H1 (cell line): Measurements from ENCODE around the gene CHCHD1. TPM values are rescaled to one million over a fixed set of nuclear protein-coding genes. Genes with fewer than 3 reads are reported as not detected.

Source experiments
- CTCF ChIA-PET: fragments of 300-600 bp; sonication (Branson Sonifier 250); formaldehyde crosslinking; loops from one replicate; lab custom pipeline; 2021; ENCODE audit not compliant: partially characterized antibody; lab: Charles Lee
- POLR2A ChIA-PET: fragments of 300-600 bp; sonication (Branson Sonifier 250); formaldehyde crosslinking; loops from one replicate; lab custom pipeline; 2021; ENCODE audit warnings: inconsistent platforms; ENCODE audit not compliant: partially characterized antibody; lab: Charles Lee
- DNase-seq, 2 experiments: peaks; one replicate each; pipeline versions ENCODE4 v3.0.0 to v3.0.0-alpha.2; 2010 to 2022; ENCODE audit warnings: low spot score in 2 of 2, low read depth in 1 of 2, mixed read lengths in 1 of 2
- FAIRE-seq: peaks from 2 replicates; lab custom pipeline; 2011; peaks lifted over from hg19 to GRCh38; lab: Jason Lieb, UNC
- H2AFZ ChIP-seq: 2 replicates; pipeline ENCODE4 v1.8.1; 2012; ENCODE audit warnings: low read length, inconsistent platforms
- H2AK5ac ChIP-seq: 2 replicates; pipeline ENCODE4 v1.6.1; 2013; ENCODE audit warnings: low read depth, low read length
- H2BK120ac ChIP-seq: replicated peaks from 2 replicates; pipeline ENCODE3; 2013; ENCODE audit warnings: low read depth, low read length, inconsistent platforms
- H2BK12ac ChIP-seq: 2 replicates; pipeline ENCODE4 v1.6.1; 2013; ENCODE audit warnings: low read depth, low read length
- H2BK15ac ChIP-seq: 2 replicates; pipeline ENCODE4 v1.6.1; 2013; ENCODE audit warnings: low read length
- H2BK20ac ChIP-seq: 2 replicates; pipeline ENCODE4 v1.6.1; 2013; ENCODE audit warnings: low read length
- H2BK5ac ChIP-seq: 2 replicates; pipeline ENCODE4 v1.6.1; 2013; ENCODE audit warnings: low read depth, low read length
- H3K14ac ChIP-seq: 2 replicates; pipeline ENCODE4 v1.6.1; 2013; ENCODE audit warnings: inconsistent platforms; ENCODE audit not compliant: insufficient read length
- H3K18ac ChIP-seq: 2 replicates; pipeline ENCODE4 v1.6.1; 2013; ENCODE audit warnings: low read length; ENCODE audit errors: extremely low read depth
- H3K23ac ChIP-seq: 2 replicates; pipeline ENCODE4 v1.6.1; 2013; ENCODE audit warnings: inconsistent platforms; ENCODE audit not compliant: insufficient read length
- H3K23me2 ChIP-seq: 2 replicates; pipeline ENCODE4 v1.6.1; 2013; ENCODE audit warnings: low read depth, low read length
- H3K27ac ChIP-seq: 2 replicates; pipeline ENCODE4 v1.6.1; 2011; ENCODE audit warnings: low read depth, low read length, inconsistent platforms
- H3K27me3 ChIP-seq, 4 experiments: replicated peaks in 1 of 4; 1 replicate in 1 of 4; 2 replicates in 3 of 4; pipeline versions ENCODE4 v1.6.1 to v1.8.1; 2011 to 2013; ENCODE audit warnings: low read length in 3 of 4, mild to moderate bottlenecking in 3 of 4, inconsistent platforms in 2 of 4, mixed read lengths in 2 of 4, moderate library complexity in 1 of 4; ENCODE audit not compliant: control insufficient read depth in 3 of 4, insufficient read depth in 3 of 4; ENCODE audit errors: extremely low read depth in 1 of 4
- H3K36me3 ChIP-seq, 4 experiments: 2 replicates each; pipeline versions ENCODE4 v1.6.1 to v1.8.1; 2011 to 2013; ENCODE audit warnings: mild to moderate bottlenecking in 4 of 4, low read length in 3 of 4, moderate library complexity in 2 of 4, control low read depth in 1 of 4, inconsistent platforms in 1 of 4; ENCODE audit not compliant: insufficient read depth in 4 of 4, control insufficient read depth in 2 of 4
- H3K4ac ChIP-seq: replicated peaks from 2 replicates; pipeline ENCODE3; 2013; ENCODE audit warnings: low read length, low read depth, mixed read lengths, inconsistent platforms; ENCODE audit not compliant: insufficient read length
- H3K4me1 ChIP-seq, 4 experiments: replicated peaks in 1 of 4; 1 replicate in 1 of 4; 2 replicates in 3 of 4; pipeline versions ENCODE4 v1.6.1 to v1.8.1; 2011 to 2013; ENCODE audit warnings: low read length in 3 of 4, inconsistent platforms in 2 of 4, mixed read lengths in 1 of 4; ENCODE audit not compliant: insufficient read depth in 4 of 4, control insufficient read depth in 3 of 4
- H3K4me2 ChIP-seq, 2 experiments: 2 replicates each; pipeline versions ENCODE4 v1.6.1 to v1.8.1; 2011 to 2013; ENCODE audit warnings: low read depth in 2 of 2, low read length in 2 of 2, control low read depth in 1 of 2, inconsistent platforms in 1 of 2, mild to moderate bottlenecking in 1 of 2; ENCODE audit not compliant: insufficient read depth in 1 of 2
- H3K4me3 ChIP-seq, 4 experiments: fragments of 200-600, 300-600 bp in 1 of 4; sonication (generic), shearing (Covaris generic), sonication (Bioruptor Twin) in 1 of 4; 2 replicates each; pipeline versions ENCODE4 v1.5.1 to v1.8.1; 2011 to 2016; ENCODE audit warnings: low read length in 4 of 4, low read depth in 3 of 4, control low read depth in 2 of 4, inconsistent platforms in 2 of 4, mild to moderate bottlenecking in 2 of 4, mixed read lengths in 1 of 4, moderate library complexity in 1 of 4; ENCODE audit not compliant: insufficient read depth in 2 of 4; ENCODE audit errors: extremely low read depth in 1 of 4
- H3K56ac ChIP-seq: replicated peaks from 2 replicates; pipeline ENCODE3; 2013; ENCODE audit warnings: low read depth, mild to moderate bottlenecking, mixed read lengths, low read length, inconsistent platforms; ENCODE audit not compliant: insufficient read length
- H3K79me1 ChIP-seq: 2 replicates; pipeline ENCODE4 v1.6.1; 2013; ENCODE audit warnings: low read depth, low read length, control low read depth
- H3K79me2 ChIP-seq, 2 experiments: 2 replicates each; pipeline versions ENCODE4 v1.6.1 to v1.8.1; 2012 to 2013; ENCODE audit warnings: low read length in 2 of 2, mild to moderate bottlenecking in 2 of 2, inconsistent platforms in 1 of 2; ENCODE audit not compliant: insufficient read depth in 2 of 2, control insufficient read depth in 1 of 2
- H3K9ac ChIP-seq, 4 experiments: replicated peaks in 1 of 4; 1 replicate in 1 of 4; 2 replicates in 3 of 4; pipeline versions ENCODE4 v1.6.1 to v1.8.1; 2011 to 2013; ENCODE audit warnings: low read depth in 3 of 4, low read length in 3 of 4, control low read depth in 2 of 4, mild to moderate bottlenecking in 2 of 4, moderate library complexity in 2 of 4, inconsistent platforms in 1 of 4; ENCODE audit errors: extremely low read depth in 1 of 4
- H3K9me3 ChIP-seq, 2 experiments: 2 replicates each; pipeline versions ENCODE4 v1.6.1 to v1.8.1; 2012 to 2013; ENCODE audit warnings: mild to moderate bottlenecking in 2 of 2, moderate library complexity in 2 of 2, control low read depth in 1 of 2, inconsistent platforms in 1 of 2, low read depth in 1 of 2, low read length in 1 of 2, mixed read lengths in 1 of 2; ENCODE audit not compliant: insufficient read depth in 2 of 2
- H4K20me1 ChIP-seq, 2 experiments: replicated peaks in 1 of 2; 2 replicates each; pipeline versions ENCODE3 to v1.8.1; 2011 to 2013; ENCODE audit warnings: inconsistent platforms in 2 of 2, low read length in 2 of 2, mild to moderate bottlenecking in 1 of 2; ENCODE audit not compliant: insufficient read depth in 2 of 2, control insufficient read depth in 1 of 2
- H4K5ac ChIP-seq: 2 replicates; pipeline ENCODE4 v1.6.1; 2013; ENCODE audit warnings: low read length, low read depth, mixed read lengths, inconsistent platforms; ENCODE audit not compliant: insufficient read length
- H4K8ac ChIP-seq: 2 replicates; pipeline ENCODE4 v1.8.0; 2013; ENCODE audit warnings: mild to moderate bottlenecking, moderate library complexity, low read length, inconsistent platforms; ENCODE audit not compliant: insufficient read depth; ENCODE audit errors: extremely low read depth
- H4K91ac ChIP-seq: replicated peaks from 2 replicates; pipeline ENCODE3; 2013; ENCODE audit warnings: low read length, mixed read lengths, inconsistent platforms; ENCODE audit not compliant: insufficient read length
- ATF2 ChIP-seq: IDR thresholded peaks from 2 replicates; pipeline ENCODE4 v1.6.1; 2012; ENCODE audit warnings: low read length, inconsistent platforms
- CBX5 ChIP-seq: fragments of 300-800, 300-1000 bp; sonication (generic); IDR thresholded peaks from 2 replicates; pipeline ENCODE4 v1.7.1; 2016; ENCODE audit warnings: antibody characterized with exemption, low read length, low read depth
- CEBPB ChIP-seq: IDR thresholded peaks from 2 replicates; pipeline ENCODE4 v1.6.1; 2012; ENCODE audit warnings: low read depth, low read length
- CHD1 ChIP-seq: IDR thresholded peaks from 2 replicates; pipeline ENCODE4 v1.6.1; 2012; ENCODE audit warnings: low read depth, low read length, improper control_type of control experiment
- CHD2 ChIP-seq: IDR thresholded peaks from 2 replicates; pipeline ENCODE4 v1.6.1; 2012; ENCODE audit warnings: low read length, improper control_type of control experiment
- GTF2F1 ChIP-seq: IDR thresholded peaks from 2 replicates; pipeline ENCODE4 v1.6.1; 2012; ENCODE audit warnings: low read depth, low read length, improper control_type of control experiment, borderline replicate concordance
- HDAC6 ChIP-seq: IDR thresholded peaks from one replicate; pipeline ENCODE4 v1.7.1; 2012; ENCODE audit warnings: low read depth, mild to moderate bottlenecking, inconsistent platforms, low read length, moderate library complexity
- JUND ChIP-seq: IDR thresholded peaks from 2 replicates; pipeline ENCODE4 v1.6.1; 2011; ENCODE audit warnings: mild to moderate bottlenecking, improper control_type of control experiment, low read length
- KDM1A ChIP-seq: fragments of 200-600, 300-600 bp; sonication (generic); IDR thresholded peaks from 2 replicates; pipeline ENCODE4 v1.7.1; 2016; ENCODE audit warnings: mild to moderate bottlenecking, low read length, borderline replicate concordance
- PHF8 ChIP-seq: fragments of 200-600 bp; sonication (generic); conservative IDR thresholded peaks from 2 replicates; pipeline ENCODE4 v1.7.1; 2012; ENCODE audit warnings: low read depth, mild to moderate bottlenecking, inconsistent platforms, low read length, moderate library complexity
- SP2 ChIP-seq: IDR thresholded peaks from 2 replicates; pipeline ENCODE4 v1.6.1; 2012; ENCODE audit warnings: mild to moderate bottlenecking, low read length, inconsistent platforms
- SRF ChIP-seq: IDR thresholded peaks from 2 replicates; pipeline ENCODE4 v1.6.1; 2011; ENCODE audit warnings: mild to moderate bottlenecking, low read depth, low read length, moderate library complexity
- WGBS, 2 experiments: shearing (Covaris generic) in 1 of 2; methylation state at CpG; one replicate each; pipeline versions ENCODE4 v1.1.6 to v1.1.7; 2013 to 2015; ENCODE audit warnings: low lambda C conversion rate in 2 of 2, mixed read lengths in 2 of 2, inconsistent platforms in 1 of 2, low coverage in 1 of 2, missing lambda C conversion rate in 1 of 2; ENCODE audit not compliant: insufficient replicate concordance in 2 of 2, insufficient coverage in 1 of 2, insufficient read length in 1 of 2; ENCODE audit errors: extremely low coverage in 1 of 2, missing lambda C conversion rate in 1 of 2; 5-methylcytosine and 5-hydroxymethylcytosine counted together
- polyA plus RNA-seq, 7 experiments: library from polyadenylated mRNA; depleted of rRNA in 3 of 7; stranded (reverse) in 5 of 7; unstranded in 2 of 7; fragments of >200 nt in 5 of 7; fragments of 200-250 nt in 2 of 7; gene quantifications; 1 replicate in 5 of 7; 2 replicates in 1 of 7; 4 replicates in 1 of 7; pipeline versions ENCODE4 v1.2.1 to v1.2.3, GENCODE V29; 2011 to 2013; ENCODE audit warnings: missing spikeins in 2 of 7, mixed read lengths in 2 of 7
- total RNA-seq: library from RNA; stranded (reverse); fragmentation: NEBNext Ultra II Directional; extraction: Animal tissue kit (Norgen Biotek cat#: 25700); gene quantifications from 2 replicates; pipeline ENCODE4 v1.2.1, GENCODE V29; 2021

CHCHD1 gene
- total and polyA plus RNA-seq, 2 of the 8 experiments (the other 6 are each of a cell fraction or from before 2014, with no cell fraction given) = 44.9 to 58.1 TPM

DNA sequence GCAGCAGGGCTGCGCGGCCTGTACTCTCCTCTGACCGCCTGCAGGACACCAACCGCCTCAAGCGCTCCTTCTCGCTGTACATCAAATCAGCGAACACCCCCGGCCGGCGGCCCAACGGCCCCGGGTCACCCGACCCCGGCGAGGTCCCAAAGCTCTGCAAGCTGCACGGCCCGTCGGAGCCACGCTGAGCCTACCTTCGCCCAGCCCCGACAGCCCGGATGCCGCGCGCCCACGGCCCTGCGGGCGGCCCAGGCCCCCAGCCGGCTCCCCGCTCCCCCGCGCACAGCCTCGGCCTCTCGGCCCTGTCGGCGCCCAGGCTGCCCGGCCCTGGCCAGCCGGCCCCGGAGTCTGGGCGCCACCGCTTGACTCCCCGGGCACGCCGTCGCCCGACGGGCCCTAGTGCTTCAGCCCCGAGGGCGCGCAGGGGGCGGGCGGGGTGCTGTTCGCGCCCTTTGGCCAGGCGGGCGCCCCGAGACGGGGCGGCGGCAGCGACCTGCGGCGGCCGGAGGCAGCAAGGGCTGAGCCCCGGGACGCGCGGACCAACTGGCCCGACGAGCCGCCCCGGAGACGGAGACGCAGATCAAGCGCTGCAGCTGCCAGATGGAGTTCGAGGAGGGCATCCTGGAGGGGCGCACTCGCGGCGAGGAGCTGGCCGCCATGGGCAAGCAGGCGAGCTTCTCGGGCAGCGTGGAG lies 48.8 kb upstream of the CHCHD1 start:
- Histone ChIP-seq H2AFZ (no peak overlapping the region), H3K79me2 (peaks cover 0 to 12% of the 10 kb centered on the region in 2 experiments; a peak in 1 of 4 replicates), H2BK20ac (no peak overlapping the region), H3K9ac (no peak overlapping the region), H2BK5ac (no peak overlapping the region), H4K20me1 (no peaks in the 10 kb centered on the region), H4K5ac (no peak overlapping the region), H2AK5ac (no peak overlapping the region), H3K27ac (no peak overlapping the region), H2BK12ac (no peak overlapping the region), H4K91ac (no peak overlapping the region), H3K23me2 (0 out of 2 replicates have a peak, but pooled peaks cover 2% of the 10 kb centered on the region), H3K4me2 (no peak overlapping the region; a peak in 1 of 4 replicates), H3K9me3 (no peaks in the 10 kb centered on the region), H3K79me1 (peaks cover 4% of the 10 kb centered on the region; the same call in 1 of the 2 replicates), H2BK15ac (no peak overlapping the region), H3K14ac (no peak overlapping the region), H4K8ac (no peak overlapping the region), H3K56ac (no peak overlapping the region), H3K36me3 (peaks cover 0 to 12% (median 4%) of the 10 kb centered on the region in 4 experiments; a peak in 4 of 8 replicates), H3K4ac (no peak overlapping the region), H3K4me3 (no peak overlapping the region), H3K27me3 (no peaks in the 10 kb centered on the region), H3K4me1 (no peaks in the 10 kb centered on the region), H3K23ac (no peak overlapping the region), H2BK120ac (no peak overlapping the region), H3K18ac (no peak overlapping the region)
- ChIA-PET POLR2A (interaction anchor here (0.8 to 8.3 kb wide), 5 partner anchors 9 to 65 kb away, joined by 3 to 124 read pairs (median 3); partner anchors contain the start of genes CHCHD1 and SEC24C), CTCF (interaction anchor here (0.9 to 1.5 kb wide), 2 partner anchors 9 to 81 kb away, joined by 3 read pairs; no protein-coding TSS in a partner anchor)
- DNase-seq = no peak
- 96% methylated on average over 46 of the region's 84 CpGs; no CpG with 5 or more reads in 1 of the 2 experiments for WGBS, 2 experiments
- FAIRE-seq = no peak
- TF ChIP-seq CHD2 (no peak), SRF (no peak), JUND (no peak), CBX5 (no peak), CHD1 (no peak), ATF2 (no peak), KDM1A (no peak), GTF2F1 (no peak), HDAC6 (no peak), CEBPB (no peak), SP2 (no peak), PHF8 (no peak)
